SU-DHL-6 (cell line): ENCODE data around the gene SLC8A1.

ENCODE experiments used
- EZH2phosphoT487 ChIP-seq: fragments of 200-600 bp; sonication (generic), shearing (Covaris generic); conservative IDR thresholded peaks from 2 replicates; pipeline ENCODE4 v1.6.1; 2018; ENCODE audit warnings: mild to moderate bottlenecking, antibody characterized with exemption, low read length, moderate library complexity, mixed read lengths
- TF ChIP-seq, protein P1 (sequence below): fragments of 200-600 bp; sonication (generic); IDR thresholded peaks from one replicate; pipeline ENCODE4 v1.5.1; 2017; ENCODE audit warnings: antibody characterized with exemption, mild to moderate bottlenecking, low read length, moderate library complexity; ENCODE audit not compliant: insufficient read depth, poor library complexity, severe bottlenecking

DNA sequence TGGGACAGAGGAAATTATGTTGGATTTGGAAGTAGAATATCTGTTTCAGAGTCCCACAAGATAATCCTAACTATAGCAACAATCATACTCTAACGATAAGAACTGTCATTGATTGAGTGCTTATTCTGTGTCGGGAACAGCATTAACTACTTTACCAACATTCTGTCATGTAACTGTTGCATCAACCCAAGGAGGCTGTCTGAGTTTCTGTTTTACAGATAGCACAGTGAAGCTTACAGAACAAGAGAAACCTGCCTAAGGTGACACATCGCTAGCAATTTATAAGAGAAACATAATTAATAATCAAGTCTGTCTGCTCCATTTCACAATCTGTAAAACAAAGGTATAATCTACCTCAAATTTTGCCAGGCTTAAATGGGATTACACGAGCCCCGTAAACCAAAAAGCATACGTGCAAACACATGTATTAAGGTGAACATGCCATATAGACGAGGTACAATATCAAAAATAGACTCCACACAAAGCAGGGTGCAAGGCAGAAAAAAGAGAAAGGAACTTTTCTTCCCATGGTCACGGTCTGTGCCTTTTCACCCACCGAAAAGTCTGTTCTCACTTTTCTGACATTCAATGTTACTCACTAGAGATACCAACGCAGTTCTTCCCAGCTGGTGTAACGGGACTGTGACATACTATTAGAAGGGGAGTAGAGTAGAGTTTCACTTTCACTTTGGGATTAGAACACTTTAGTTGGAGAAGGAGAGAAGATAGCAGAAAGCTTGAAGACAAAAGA, 37.2 kb upstream of the SLC8A1 start:
- TF ChIP-seq EZH2phosphoT487 = no peak
- TF ChIP-seq, protein P1, sequence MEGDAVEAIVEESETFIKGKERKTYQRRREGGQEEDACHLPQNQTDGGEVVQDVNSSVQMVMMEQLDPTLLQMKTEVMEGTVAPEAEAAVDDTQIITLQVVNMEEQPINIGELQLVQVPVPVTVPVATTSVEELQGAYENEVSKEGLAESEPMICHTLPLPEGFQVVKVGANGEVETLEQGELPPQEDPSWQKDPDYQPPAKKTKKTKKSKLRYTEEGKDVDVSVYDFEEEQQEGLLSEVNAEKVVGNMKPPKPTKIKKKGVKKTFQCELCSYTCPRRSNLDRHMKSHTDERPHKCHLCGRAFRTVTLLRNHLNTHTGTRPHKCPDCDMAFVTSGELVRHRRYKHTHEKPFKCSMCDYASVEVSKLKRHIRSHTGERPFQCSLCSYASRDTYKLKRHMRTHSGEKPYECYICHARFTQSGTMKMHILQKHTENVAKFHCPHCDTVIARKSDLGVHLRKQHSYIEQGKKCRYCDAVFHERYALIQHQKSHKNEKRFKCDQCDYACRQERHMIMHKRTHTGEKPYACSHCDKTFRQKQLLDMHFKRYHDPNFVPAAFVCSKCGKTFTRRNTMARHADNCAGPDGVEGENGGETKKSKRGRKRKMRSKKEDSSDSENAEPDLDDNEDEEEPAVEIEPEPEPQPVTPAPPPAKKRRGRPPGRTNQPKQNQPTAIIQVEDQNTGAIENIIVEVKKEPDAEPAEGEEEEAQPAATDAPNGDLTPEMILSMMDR = no peak
